ENCODE data around the gene BICC1. TPM values are rescaled to one million over a fixed set of nuclear protein-coding genes. Genes with fewer than 3 reads are reported as not detected.

The BICC1 gene
- total RNA-seq, 1 donor from 2014 or later, result 1.1 TPM

- no peaks in the 10 kb centered on the region for H3K9me3 Mint-ChIP-seq (ENCODE audit: unreplicated experiment)
- no peak overlapping the region for H3K4me3 Mint-ChIP-seq (ENCODE audit: unreplicated experiment)
- no peaks in the 10 kb centered on the region for H3K4me1 Mint-ChIP-seq (ENCODE audit: unreplicated experiment)
- H3K36me3 Mint-ChIP-seq (ENCODE audit: low read depth, unreplicated experiment), result no peaks in the 10 kb centered on the region
- no peak for DNase-seq (ENCODE audit: low spot score)
- no peak for TF ChIP-seq CTCF (IDR thresholded peaks at IDR 0.05; ENCODE audit: unreplicated experiment)
- H3K27me3 Mint-ChIP-seq (ENCODE audit: unreplicated experiment), result peaks cover 3% of the 10 kb centered on the region
- no peak overlapping the region for H3K27ac Mint-ChIP-seq (ENCODE audit: unreplicated experiment)
Measured at GRCh38 chr10:58599927-58600553, 87.4 kb downstream of the BICC1 start.

GRCh38 chr10:58608351-58608750, 95.7 kb downstream of the BICC1 start:
- H3K36me3 Mint-ChIP-seq (ENCODE audit: low read depth, unreplicated experiment), result no peaks in the 10 kb centered on the region
- no peak for DNase-seq (ENCODE audit: low spot score)
- H3K27ac Mint-ChIP-seq (ENCODE audit: unreplicated experiment), result no peak overlapping the region
- no peak overlapping the region for H3K4me3 Mint-ChIP-seq (ENCODE audit: unreplicated experiment)
- H3K9me3 Mint-ChIP-seq (ENCODE audit: unreplicated experiment), result no peaks in the 10 kb centered on the region
- no peak for TF ChIP-seq CTCF (IDR thresholded peaks at IDR 0.05; ENCODE audit: unreplicated experiment)
- no peaks in the 10 kb centered on the region for H3K4me1 Mint-ChIP-seq (ENCODE audit: unreplicated experiment)
- H3K27me3 Mint-ChIP-seq (ENCODE audit: unreplicated experiment), result no peaks in the 10 kb centered on the region

- no peaks in the 10 kb centered on the region for H3K4me1 Mint-ChIP-seq (ENCODE audit: unreplicated experiment)
- TF ChIP-seq CTCF (IDR thresholded peaks at IDR 0.05; ENCODE audit: unreplicated experiment), result no peak
- H3K27me3 Mint-ChIP-seq (ENCODE audit: unreplicated experiment), result no peaks in the 10 kb centered on the region
- H3K9me3 Mint-ChIP-seq (ENCODE audit: unreplicated experiment), result no peaks in the 10 kb centered on the region
- no peak overlapping the region for H3K27ac Mint-ChIP-seq (ENCODE audit: unreplicated experiment)
- no peaks in the 10 kb centered on the region for H3K36me3 Mint-ChIP-seq (ENCODE audit: low read depth, unreplicated experiment)
- no peak overlapping the region for H3K4me3 Mint-ChIP-seq (ENCODE audit: unreplicated experiment)
- DNase-seq (ENCODE audit: low spot score), result no peak
Measured at GRCh38 chr10:58608826-58609531, 96.3 kb downstream of the BICC1 start.

GRCh38 chr10:58609532-58610150, 97.0 kb downstream of the BICC1 start:
- no peak for DNase-seq (ENCODE audit: low spot score)
- no peak overlapping the region for H3K4me3 Mint-ChIP-seq (ENCODE audit: unreplicated experiment)
- H3K4me1 Mint-ChIP-seq (ENCODE audit: unreplicated experiment), result no peaks in the 10 kb centered on the region
- H3K9me3 Mint-ChIP-seq (ENCODE audit: unreplicated experiment), result no peaks in the 10 kb centered on the region
- H3K27ac Mint-ChIP-seq (ENCODE audit: unreplicated experiment), result no peak overlapping the region
- H3K36me3 Mint-ChIP-seq (ENCODE audit: low read depth, unreplicated experiment), result no peaks in the 10 kb centered on the region
- TF ChIP-seq CTCF (IDR thresholded peaks at IDR 0.05; ENCODE audit: unreplicated experiment), result no peak
- H3K27me3 Mint-ChIP-seq (ENCODE audit: unreplicated experiment), result no peaks in the 10 kb centered on the region
